NCI-H1105 (cell line): ENCODE results near the gene RIN3.

Experiments used
- DNase-seq: peaks from one replicate; lab custom pipeline; 2025; lab: John Stamatoyannopoulos, UW

The RIN3 gene

DNA sequence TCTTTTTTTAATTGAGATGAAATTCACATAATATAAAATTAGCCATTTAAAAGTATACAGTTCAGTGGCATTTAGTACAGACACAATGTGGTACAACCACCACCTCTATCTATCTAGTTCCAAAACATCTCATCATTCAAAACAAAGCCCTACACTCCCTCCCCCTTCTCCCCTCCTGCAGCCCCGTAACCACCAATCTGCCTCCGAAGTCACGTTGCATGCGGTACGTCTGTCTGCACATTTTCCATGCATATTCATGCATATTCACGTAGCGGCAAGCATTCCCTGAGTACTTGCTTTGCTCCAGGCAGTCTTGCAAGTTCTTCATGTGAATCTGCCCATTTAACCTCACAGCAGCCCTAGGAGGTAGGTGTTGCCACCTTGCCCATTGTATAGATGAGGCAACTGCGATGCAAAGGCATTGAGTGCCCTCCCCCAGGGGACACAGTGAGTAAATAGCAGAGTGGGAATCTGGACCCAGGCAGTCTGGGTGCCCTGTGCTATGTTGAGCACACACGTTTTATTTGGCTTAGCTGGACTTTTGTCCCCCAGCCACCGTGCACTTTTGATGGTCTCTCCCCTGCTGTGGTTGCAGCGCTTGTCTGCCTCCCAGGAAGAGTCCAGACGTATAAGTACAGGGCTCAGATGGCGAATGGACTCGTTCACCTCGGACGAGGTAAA, 43.4 kb downstream of the RIN3 start:
- DNase-seq = no peak

DNA sequence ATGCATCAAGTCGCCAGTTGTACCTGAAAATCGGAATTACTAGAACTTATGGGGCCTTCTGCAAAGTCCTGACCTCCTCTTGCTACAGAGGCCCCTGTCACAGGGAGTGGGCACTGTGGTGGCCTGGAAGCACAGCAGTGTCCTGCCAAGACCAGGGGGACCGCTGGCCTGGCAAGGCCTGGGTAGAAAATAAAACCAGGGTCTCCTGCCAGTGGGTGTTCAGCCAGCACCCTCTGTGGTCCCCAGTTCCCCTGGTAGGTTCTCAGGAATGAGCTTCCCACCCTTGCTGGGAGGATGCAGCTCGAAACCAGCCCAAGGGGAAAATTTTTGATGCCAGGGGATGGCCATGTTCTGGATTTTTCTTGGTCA, 43.9 kb downstream of the RIN3 start:
- DNase-seq = no peak

GRCh38 chr14:92558319-92558718, 44.7 kb downstream of the RIN3 start:
- no peak for DNase-seq

DNA sequence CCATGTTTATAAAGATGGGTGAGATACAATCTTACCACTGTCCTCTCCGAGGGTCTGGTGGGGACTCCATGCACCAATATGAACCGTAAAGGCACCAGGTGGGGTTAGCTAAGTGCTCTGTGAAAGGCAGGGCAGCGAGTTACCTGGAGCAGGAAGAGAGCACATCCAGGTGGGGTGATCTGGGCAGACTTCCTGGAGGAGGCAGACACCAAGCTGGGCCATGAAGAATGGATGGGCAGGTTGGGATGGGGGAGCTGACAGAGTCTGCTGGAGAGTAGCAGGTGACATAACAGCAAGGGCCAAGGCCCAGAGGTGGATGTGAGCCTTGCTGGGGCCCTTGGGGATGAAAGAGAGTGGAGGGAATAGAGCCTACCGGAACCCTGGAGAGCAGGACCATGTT, 45.9 kb downstream of the RIN3 start:
- no peak for DNase-seq

- DNase-seq = no peak
Measured at GRCh38 chr14:92560106-92560865, 46.7 kb downstream of the RIN3 start.

DNA sequence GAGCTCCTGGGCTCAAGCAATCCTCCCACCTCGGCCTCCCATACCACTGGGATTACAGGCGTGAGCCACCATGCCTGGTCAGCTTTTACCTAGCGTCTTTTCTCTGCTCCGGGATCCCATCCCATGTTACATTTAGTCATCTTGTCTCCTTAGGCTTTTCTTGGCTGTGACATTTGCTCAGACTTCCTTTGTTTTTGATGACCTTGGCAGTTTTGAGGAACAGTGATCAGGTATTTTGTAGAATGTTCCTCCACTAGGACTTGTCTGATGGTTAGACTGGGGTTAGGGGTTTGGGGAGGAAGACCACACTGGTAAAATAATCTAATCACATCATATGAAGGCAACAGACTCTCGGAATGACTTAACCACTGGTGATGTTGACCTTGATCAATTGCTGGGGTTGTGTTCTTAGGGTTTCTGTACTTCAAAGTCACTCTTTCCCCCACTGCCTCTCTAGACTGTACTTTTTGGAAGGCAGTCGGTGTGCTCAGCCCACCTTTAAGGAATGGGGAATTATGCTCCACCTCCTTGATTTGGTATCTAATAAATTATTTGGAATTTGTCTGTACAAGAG, 48.4 kb downstream of the RIN3 start:
- DNase-seq = no peak

DNA sequence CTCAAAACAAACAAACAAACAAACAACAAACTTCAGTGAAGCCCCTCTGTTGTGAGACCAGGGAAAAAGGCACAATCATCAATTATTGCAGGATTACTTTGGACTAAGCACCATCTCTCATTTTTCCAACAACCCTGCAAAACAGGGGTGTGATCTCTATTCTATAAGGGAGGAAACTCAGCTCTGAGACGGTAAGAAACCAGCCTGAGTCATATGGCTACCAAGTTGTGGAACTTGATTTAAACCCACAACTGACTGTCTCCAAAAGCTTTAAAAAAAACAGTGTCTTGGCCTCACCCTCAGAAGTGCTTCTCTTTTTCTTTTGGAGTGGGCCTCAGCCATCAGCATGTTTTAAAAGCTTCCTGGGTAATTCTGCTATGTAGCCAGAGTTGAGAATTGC, 49.8 kb downstream of the RIN3 start:
- DNase-seq = no peak

DNA sequence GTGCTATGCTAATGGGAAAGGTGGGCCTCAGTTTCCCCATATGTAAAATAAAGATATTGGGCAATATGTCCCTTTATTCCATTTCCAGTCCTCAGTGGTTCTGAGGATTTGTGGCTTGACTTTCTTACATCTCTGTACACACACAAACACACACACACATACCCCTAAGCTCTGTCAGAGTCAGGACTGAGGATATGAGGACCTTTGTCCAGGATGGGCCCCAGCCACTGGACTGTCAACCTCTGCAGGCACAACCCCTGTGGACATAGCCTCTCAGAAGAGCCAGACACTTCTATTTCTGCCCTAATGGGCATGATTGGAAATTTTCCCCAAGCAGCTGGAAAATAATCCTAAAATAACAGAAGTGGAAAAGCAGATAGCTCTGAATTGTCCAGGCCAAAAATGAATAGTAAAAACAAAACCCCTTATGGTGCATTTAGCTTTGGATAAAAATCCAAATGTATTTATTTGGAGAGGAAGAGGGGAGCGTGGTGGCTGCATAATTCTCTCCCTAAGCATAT, 50.2 kb downstream of the RIN3 start:
- no peak for DNase-seq

DNA sequence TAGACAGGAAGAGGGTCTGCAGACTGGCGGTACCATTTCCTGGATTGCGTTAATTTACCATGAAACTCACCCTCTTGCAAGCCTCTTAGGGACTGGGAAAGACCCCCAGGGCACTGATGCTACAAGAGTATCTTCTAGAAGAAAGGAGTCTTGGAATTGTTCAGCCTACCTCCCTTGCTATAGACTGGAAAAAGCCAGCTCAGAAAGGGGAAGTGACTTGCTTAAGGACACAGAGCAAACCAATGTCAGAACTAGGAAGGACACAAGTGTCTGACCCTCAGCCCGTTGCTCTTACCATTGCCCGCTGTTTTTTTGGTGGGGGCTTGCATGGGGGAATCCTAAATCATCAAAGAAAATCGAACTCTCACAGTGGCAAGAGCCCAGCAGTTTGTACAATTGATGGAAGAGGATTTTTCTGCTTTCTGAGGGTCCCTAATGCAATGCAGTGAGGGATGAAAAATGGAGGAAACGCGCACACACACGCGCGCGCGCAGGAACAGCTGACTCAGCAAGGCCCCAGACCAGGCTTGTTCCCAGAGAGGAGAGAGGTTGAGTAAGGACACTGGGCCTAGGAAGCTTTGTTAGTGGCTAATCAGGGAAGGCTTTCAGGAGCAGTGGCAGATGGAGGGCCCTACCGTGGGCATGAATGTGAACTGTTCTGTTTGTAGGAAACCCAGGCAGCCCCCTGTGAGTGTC, 50.9 kb downstream of the RIN3 start:
- no peak for DNase-seq

DNA sequence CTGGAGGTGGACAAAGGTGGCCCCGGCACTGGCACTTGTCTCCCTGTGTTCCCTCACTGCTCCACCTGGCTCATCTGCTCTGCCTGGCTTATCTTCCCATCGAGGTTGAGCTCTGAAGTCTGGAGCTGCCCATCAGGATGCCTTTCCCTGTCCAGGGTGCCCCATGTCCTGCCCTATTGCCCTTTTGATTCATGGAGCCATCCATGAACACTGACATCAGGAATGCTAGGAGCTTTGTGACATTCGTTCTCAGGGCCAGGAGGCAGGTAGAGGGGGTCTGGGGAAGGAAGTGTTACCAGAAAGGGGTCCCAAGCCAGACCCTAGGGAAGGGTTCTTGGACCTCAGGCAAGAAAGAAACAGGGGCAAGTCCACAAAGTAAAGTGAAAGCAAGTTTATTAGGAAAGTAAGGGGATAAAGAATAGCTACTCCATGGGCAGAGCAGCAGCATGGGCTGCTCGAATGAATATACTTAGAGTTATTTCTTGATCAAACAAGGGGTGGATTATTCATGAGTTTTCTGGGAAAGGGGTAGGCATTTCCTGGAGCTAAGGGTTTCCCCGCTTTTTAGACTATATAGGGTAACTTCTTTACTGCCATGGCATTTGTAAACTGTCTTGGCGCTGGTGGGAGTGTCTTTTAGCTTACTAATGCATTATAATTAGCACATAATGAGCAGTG, 51.6 kb downstream of the RIN3 start:
- no peak for DNase-seq

DNA sequence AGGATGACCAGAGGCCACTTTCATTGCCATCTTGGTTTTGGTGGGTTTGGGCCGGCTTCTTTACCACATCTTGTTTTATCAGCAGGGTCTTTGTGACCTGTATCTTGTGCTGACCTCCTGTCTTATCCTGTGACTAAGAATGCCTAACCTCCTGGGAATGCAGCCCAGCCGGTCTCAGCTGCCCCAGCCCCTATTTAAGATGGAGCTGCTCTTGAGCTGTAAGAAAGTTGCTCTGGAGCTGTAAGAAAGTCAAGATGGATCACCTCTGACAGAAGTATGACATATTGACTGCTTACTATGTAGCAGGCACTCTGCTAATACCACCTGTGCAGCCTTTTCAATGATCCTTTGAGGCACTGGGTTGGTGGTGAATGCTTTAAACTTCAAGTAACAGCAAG, 52.1 kb downstream of the RIN3 start:
- DNase-seq = no peak

GRCh38 chr14:92567173-92567725, 53.7 kb downstream of the RIN3 start:
- no peak for DNase-seq

DNA sequence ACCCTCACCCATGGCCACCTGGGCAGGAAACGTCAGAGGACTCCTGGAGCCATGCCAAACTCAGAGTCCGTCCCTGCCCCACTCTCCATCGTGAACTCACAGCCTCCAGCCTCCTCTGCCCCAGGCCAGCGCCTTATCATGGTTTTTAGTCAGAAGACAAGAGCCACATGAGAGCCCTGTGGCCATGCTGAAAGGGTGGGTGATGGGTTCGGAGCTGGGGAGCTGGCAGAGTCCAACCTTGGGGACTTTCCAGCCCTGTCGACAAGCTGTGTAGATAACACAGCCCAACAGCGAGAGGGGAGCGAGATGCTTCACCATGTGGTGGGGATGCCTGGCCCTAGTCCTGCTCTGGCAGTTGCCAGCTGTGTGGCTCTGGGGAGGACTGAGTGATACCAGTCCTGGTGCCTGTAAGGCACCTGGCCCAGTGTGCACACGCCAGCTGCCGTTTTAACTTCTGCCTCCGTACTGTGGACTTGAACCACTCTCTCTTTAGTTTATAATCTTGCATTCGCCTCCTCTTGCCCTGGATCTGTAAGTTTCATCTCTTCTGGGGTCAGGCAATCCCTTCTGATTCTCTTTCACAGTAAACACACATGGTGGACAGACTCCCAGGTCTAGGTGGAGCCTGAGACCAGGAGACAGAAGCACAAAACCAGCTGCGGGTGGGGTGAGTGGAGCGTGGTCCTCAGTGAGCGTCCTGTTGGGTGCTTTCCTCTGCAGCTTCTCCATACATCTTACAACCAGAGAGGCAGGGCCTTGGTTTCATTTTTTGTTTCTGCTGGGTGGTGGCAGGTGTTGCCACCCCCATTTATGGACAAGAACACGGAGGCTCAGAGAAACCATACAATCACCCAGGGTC, 55.3 kb downstream of the RIN3 start:
- DNase-seq = no peak

DNA sequence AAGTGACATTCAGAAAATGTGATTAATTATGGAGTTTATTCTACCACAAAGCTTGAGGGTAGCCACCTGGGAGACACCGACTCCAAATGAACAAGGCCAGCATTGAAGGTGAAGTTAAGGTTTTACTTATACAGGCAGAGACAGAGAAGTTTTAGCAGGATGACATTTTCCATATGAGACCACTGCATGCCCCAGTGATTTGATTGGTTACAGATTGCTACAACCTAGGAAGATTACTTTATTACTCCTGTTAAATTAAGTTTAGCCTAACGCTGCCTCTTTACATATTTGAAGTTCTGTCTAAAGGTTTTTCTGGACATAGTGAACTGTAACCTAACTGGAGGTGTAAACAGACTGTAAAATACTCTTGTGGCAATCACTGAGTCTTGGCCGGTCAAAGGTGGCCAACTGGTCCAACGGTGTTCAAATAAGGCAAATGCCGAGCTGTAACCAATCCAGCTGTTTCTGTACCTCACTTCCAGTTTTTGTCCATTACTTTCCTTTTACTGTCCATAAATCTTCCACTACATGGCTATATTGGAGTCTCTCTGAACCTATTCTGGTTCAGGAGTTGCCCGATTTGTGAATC, 57.2 kb downstream of the RIN3 start:
- DNase-seq = no peak

DNA sequence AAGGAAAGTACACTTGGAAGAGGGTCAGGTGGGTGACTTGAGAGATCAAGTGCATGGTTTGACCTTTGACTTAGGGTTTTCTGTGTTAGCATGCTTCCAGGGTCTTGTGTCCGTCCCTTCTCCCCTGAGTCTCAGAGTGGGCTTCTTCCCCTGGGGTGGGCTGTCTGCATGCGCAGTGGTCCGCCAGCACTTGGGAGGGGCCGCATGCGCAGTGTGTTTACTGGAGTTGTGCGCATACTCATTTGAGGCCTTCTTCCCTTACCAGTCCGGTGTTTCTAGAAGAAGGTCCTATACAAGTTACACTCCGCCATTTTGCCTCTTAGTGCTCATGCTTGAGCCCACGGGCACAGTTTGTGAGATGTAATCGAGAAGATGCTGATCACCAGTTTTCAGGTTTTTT, 58.5 kb downstream of the RIN3 start:
- DNase-seq = no peak

DNA sequence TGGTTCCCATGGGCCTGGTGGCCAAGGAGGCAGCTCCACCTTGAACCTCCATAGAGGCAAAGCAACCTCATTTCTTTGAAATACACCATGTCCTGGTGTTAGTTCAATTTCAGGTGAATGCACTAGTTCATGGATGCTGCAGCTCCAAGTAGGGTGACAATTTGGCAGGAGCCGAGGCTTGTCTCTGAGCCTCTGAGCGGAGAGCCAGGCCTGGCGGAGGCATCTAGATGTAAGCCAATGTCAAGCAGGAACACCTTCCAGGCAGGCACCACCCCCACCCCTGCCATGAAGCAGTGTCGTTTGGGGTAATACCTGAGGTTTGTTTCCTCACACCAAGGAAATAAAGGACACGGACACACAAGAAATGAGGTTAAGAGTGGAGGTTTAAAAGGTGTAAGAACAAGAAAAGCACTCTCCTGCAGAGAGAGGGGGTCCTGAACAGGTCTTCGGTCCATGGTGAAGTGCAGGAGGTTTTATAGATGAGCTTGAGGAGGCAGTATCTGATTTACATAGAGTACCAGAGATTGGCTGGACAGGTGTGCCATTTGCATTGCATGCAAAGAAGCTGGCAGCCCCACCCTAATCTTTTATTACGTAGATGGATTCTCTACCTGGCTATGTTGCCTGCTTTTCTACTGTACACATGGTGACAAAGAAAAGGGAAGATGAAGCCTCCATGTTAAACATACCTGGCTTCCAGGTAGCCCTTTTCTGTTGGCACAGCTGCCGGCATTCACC, 60.3 kb downstream of the RIN3 start:
- no peak for DNase-seq

DNA sequence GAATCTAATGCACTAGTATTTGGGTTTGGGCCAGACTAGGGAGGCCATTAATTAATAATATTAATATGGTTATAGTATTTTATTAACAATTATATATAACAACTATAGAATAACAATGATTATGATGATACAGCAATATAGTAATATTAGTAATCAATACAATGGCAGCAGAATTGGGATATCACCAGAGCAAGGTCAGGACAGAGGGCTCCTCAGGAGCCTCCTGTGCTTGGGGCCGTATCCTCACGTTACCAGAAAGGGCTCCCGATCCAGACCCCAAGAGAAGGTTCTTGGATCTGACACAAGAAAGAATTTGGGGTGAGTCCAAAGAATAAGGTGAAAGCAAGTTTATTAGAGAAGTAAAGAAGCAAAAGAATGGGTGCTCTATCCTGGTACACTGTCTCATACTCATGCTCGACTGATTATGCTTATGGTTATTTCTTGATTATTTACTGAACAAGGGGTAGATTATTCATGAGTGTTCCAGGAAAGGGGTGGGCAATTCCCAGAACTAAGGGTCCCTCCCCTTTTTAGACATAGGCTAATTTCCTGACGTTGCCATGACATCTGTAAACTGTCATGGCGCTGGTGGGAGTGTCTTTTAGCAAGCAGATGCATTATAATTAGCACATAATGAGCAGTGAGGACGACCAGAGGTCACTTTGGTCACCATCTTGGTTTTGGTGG, 61.6 kb downstream of the RIN3 start:
- DNase-seq = no peak

DNA sequence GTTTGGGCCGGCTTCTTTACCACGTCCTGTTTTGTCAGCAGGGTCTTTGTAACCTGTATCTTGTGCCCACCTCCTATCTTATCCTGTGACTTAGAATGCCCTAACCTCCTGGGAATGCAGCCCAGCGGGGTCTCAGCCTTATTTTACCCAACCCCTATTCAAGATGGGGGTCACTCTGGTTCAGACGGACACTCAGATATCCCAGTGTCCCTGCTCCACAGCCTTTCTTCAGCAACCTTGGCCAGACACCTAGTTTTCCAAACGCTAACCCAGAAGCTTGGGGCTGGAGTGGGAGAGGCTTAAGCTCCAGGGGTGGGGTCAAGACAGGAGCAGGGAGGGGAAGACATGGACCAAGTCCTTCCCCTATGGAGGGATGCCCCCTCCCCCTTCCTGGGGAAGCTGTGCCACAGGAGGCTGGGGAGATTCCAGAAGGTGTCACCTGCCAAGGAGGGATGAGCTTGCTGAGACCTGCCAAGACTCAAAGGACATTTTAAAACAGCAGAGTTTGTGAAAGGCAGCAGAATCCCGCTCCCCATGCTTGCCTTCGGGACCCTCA, 62.2 kb downstream of the RIN3 start:
- DNase-seq = no peak

DNA sequence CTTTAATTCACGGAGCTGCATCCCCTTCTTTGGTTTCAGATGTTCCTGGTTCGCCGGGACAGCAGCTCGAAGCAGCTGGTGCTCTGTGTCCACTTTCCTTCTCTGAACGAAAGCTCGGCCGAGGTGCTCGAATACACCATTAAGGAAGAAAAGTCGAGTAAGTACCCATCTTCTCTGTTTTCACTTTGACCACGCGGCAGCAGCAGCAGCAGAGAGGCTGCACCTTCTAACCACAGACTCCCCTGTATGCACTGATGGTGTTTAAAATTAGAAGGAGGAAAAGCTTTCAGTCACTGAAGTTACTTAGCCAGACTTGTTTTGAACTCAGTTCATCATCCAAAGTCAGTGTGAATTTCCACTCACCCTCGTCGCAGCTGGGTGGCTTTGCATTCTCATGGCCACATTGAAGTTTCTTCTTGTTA, 63.8 kb downstream of the RIN3 start:
- no peak for DNase-seq
